ENCODE measurements around the gene ASB2.

DNA sequence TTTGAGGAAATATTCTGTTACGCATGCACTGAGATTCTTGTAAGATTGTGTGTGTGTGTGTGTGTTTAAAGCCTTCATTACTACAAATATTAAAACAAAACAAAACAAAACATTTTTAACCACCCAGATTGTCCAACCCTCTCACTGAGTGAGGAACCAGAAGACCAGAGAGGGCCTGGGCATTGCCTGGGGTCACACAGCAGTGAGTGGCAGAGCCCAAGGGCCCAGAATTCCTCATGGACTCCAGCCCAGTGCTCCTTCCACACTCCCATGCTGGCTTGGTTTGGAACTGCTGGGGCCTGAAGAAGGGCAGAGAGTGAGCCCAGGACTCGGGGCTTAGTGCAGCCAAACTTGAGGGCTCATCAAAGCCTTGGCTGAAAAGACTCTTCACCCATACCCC is 48.2 kb upstream of the ASB2 start:
- TF ChIP-seq, protein P1, sequence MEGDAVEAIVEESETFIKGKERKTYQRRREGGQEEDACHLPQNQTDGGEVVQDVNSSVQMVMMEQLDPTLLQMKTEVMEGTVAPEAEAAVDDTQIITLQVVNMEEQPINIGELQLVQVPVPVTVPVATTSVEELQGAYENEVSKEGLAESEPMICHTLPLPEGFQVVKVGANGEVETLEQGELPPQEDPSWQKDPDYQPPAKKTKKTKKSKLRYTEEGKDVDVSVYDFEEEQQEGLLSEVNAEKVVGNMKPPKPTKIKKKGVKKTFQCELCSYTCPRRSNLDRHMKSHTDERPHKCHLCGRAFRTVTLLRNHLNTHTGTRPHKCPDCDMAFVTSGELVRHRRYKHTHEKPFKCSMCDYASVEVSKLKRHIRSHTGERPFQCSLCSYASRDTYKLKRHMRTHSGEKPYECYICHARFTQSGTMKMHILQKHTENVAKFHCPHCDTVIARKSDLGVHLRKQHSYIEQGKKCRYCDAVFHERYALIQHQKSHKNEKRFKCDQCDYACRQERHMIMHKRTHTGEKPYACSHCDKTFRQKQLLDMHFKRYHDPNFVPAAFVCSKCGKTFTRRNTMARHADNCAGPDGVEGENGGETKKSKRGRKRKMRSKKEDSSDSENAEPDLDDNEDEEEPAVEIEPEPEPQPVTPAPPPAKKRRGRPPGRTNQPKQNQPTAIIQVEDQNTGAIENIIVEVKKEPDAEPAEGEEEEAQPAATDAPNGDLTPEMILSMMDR (conservative IDR thresholded peaks at IDR 0.05; ENCODE audit: low read depth, low read length) = no peak
- TF ChIP-seq EZH2 (IDR thresholded peaks at IDR 0.05; ENCODE audit: borderline replicate concordance, low read depth, low read length, poor library complexity, severe bottlenecking) = no peak

Measured in A673 (cell line).